Measurements from ENCODE around the gene CAMK1D.
"Not testable (repeated sequence)": the region's sequence is repeated elsewhere in the genome, so short reads cannot be mapped to it uniquely, and the experiment has no call there.

CAMK1D gene

DNA sequence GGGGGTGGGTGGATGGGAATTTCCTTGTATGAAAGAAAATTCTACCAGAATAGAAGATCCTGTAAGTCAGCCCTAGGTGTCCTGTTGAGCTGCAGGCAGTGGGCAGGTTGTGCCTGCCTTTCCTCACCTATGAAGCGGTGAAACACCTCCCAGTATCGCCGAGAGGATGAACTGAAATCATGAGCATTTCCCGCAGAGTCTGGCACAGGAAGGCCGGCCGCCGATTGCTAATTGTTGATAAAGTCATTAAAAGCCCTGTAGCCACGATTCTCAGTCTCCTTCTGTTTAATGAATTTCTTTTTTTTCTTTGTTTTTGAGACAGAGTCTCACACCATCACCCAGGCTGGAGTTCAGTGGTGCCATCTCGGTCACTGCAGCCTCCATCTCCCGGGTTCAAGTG, 142.1 kb downstream of the CAMK1D start:
- TF ChIP-seq, protein P1, sequence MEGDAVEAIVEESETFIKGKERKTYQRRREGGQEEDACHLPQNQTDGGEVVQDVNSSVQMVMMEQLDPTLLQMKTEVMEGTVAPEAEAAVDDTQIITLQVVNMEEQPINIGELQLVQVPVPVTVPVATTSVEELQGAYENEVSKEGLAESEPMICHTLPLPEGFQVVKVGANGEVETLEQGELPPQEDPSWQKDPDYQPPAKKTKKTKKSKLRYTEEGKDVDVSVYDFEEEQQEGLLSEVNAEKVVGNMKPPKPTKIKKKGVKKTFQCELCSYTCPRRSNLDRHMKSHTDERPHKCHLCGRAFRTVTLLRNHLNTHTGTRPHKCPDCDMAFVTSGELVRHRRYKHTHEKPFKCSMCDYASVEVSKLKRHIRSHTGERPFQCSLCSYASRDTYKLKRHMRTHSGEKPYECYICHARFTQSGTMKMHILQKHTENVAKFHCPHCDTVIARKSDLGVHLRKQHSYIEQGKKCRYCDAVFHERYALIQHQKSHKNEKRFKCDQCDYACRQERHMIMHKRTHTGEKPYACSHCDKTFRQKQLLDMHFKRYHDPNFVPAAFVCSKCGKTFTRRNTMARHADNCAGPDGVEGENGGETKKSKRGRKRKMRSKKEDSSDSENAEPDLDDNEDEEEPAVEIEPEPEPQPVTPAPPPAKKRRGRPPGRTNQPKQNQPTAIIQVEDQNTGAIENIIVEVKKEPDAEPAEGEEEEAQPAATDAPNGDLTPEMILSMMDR (conservative IDR thresholded peaks at IDR 0.05; ENCODE audit: low read depth, low read length), result no peak
- peaks cover 11% of the 10 kb centered on the region for H3K4me1 ChIP-seq (ENCODE audit: low read depth, poor library complexity, severe bottlenecking)
- no peak overlapping the region for H3K4me3 ChIP-seq (IDR thresholded peaks at IDR 0.05; ENCODE audit: insufficient read depth, low read depth, low read length)
- no peaks in the 10 kb centered on the region for H4K20me1 ChIP-seq (ENCODE audit: insufficient read depth)
- H3K79me2 ChIP-seq (ENCODE audit: insufficient read depth, low read depth), result peaks cover 2% of the 10 kb centered on the region; the same call in 1 of the 2 replicates
- no peak overlapping the region for H3K4me2 ChIP-seq
- H3K36me3 ChIP-seq (ENCODE audit: insufficient read depth), result no peaks in the 10 kb centered on the region
- H3K27me3 ChIP-seq (ENCODE audit: insufficient read depth, low read depth), result no peaks in the 10 kb centered on the region
- H2AFZ ChIP-seq (ENCODE audit: low read depth), result no peak overlapping the region
- no peak overlapping the region for H3K9ac ChIP-seq
- H3K27ac ChIP-seq, result no peak overlapping the region

DNA sequence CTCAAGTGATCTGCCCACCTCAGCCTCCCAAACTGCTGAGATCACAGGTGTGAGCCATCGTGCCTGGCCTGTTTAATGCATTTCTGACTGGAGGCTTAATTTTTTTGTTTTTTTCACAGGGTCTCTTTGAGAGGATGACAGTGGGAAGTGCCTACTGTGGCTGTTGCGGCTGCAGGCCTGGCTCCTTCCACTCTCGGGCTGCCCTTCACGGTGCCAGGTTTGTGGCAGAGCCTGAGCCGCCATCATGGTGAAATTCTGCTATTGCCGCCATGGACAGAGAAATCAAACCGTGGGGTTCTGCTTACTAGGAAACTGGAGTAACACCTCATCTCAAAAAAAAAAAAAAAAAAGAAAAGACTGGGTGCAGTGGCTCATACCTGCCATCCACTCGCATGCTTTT, 142.7 kb downstream of the CAMK1D start:
- TF ChIP-seq, protein P1 (conservative IDR thresholded peaks at IDR 0.05; ENCODE audit: low read depth, low read length), result no peak
- Histone ChIP-seq H3K36me3 (ENCODE audit: insufficient read depth) (no peaks in the 10 kb centered on the region), H3K4me3 (IDR thresholded peaks at IDR 0.05; ENCODE audit: insufficient read depth, low read depth, low read length) (no peak overlapping the region), H3K79me2 (ENCODE audit: insufficient read depth, low read depth) (no peaks in the 10 kb centered on the region), H3K9ac (no peak overlapping the region), H3K4me2 (no peak overlapping the region), H2AFZ (ENCODE audit: low read depth) (no peak overlapping the region), H3K4me1 (ENCODE audit: low read depth, poor library complexity, severe bottlenecking) (peaks cover 6% of the 10 kb centered on the region), H3K27ac (no peak overlapping the region), H4K20me1 (ENCODE audit: insufficient read depth) (no peaks in the 10 kb centered on the region), H3K27me3 (ENCODE audit: insufficient read depth, low read depth) (no peaks in the 10 kb centered on the region)

DNA sequence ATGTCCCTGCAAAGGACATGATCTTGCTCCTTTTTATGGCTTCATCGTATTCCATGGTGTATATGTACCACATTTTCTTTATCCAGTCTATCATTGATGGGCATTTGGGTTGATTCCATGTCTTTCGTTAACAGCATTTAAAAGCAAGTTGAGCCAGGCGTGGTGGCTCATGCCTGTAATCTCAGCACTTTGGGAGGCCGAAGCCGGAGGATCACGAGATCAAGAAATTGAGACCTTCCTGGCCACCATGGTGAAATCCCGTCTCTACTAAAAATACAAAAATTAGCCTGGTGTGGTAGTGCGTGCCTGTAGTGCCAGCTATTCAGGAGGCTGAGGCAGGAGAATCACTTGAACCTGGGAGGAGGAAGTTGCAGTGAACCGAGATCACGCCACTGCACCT, 147.7 kb downstream of the CAMK1D start:
- not testable (repeated sequence) for H3K36me3 ChIP-seq (ENCODE audit: insufficient read depth); H3K27ac ChIP-seq; H3K4me2 ChIP-seq; H3K4me3 ChIP-seq (IDR thresholded peaks at IDR 0.05; ENCODE audit: insufficient read depth, low read depth, low read length); H3K27me3 ChIP-seq (ENCODE audit: insufficient read depth, low read depth); H3K9ac ChIP-seq; H3K79me2 ChIP-seq (ENCODE audit: insufficient read depth, low read depth); H2AFZ ChIP-seq (ENCODE audit: low read depth); H4K20me1 ChIP-seq (ENCODE audit: insufficient read depth)
- peaks cover 13% of the 10 kb centered on the region for H3K4me1 ChIP-seq (ENCODE audit: low read depth, poor library complexity, severe bottlenecking)

DNA sequence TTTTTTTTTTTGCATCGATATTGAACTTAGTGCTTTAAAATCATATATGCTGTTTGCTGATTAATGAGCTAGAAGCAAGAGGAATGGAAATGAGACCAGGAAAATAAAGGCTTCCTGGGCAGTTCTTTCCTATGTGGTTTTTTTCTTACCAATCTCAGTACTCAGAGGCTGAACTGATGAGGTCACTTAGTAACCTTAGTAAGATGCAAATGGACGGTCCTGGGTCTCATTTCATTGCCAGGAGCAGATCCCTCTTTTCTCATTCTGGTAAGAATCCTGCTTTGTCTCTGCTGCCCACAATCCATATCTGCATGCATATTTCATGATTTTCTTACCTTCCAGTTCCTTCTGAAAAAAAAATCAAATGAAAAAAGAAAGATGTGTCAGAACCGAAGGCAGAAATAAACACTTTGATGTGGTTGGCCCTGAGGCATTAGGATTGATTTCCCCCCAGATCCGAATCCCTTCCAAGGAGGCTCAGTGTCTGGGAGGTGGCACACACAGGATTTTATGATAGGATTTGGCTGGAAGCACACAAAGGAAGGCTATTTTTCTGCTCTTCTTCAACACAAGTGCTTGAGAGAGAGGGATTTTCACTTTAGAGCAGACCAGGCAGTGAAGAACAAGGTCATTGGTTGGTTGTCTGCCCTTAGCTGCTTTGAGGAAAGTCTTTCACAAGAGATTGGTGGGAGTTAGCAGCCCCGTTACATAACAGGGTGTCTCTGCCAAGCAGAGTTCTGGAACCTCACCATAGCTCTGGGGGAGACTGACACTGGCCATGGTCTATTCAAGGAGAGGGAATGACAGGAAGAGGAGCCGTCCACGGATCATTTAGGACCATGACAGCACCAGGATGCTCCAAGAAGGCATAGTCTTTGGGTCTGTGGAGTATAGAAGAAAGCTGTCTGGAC, 150.0 kb downstream of the CAMK1D start:
- Histone ChIP-seq H3K27me3 (ENCODE audit: insufficient read depth, low read depth) (no peaks in the 10 kb centered on the region), H4K20me1 (ENCODE audit: insufficient read depth) (no peaks in the 10 kb centered on the region), H3K9ac (no peak overlapping the region), H3K4me3 (IDR thresholded peaks at IDR 0.05; ENCODE audit: insufficient read depth, low read depth, low read length) (no peak overlapping the region), H3K79me2 (ENCODE audit: insufficient read depth, low read depth) (no peaks in the 10 kb centered on the region; the same call in 1 of the 2 replicates), H3K36me3 (ENCODE audit: insufficient read depth) (no peaks in the 10 kb centered on the region), H3K4me1 (ENCODE audit: low read depth, poor library complexity, severe bottlenecking) (peaks cover 13% of the 10 kb centered on the region), H3K4me2 (no peak overlapping the region), H2AFZ (ENCODE audit: low read depth) (no peak overlapping the region), H3K27ac (no peak overlapping the region)
- TF ChIP-seq, protein P1 (conservative IDR thresholded peaks at IDR 0.05; ENCODE audit: low read depth, low read length), result no peak
